ENCODE results near the gene KLB. TPM values are rescaled to one million over a fixed set of nuclear protein-coding genes. Genes with fewer than 3 reads are reported as not detected.

Gene KLB
- total and polyA plus RNA-seq, 2 of the 4 experiments (the other 2 are of a cell fraction) = not detected

DNA sequence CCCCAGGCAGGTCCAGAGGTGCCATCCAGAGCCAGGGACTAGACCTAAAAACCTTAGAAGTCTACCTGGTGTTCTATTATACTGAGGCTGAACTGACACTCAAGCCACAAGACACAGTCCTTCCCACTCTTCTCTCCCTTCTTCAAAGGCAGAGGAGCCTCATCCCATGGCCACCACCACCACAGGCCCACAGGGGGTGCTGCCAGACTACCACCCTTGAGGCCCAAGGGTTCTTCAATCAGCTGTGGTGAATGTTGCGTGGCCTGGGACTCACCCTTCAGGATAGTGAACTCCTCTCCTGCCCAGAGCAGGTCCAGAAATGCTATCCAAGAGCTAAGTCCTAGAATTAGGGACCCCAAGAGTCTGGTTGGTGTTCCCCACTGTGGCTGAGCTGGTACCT lies 23.0 kb upstream of the KLB start:
- no peaks in the 10 kb centered on the region for H3K9me3 ChIP-seq (ENCODE audit: control insufficient read depth, insufficient read depth, low read length)
- CTCF ChIA-PET = no interaction called here
- no peak overlapping the region for H3K18ac ChIP-seq (ENCODE audit: low read depth, low read length)
- dilution Hi-C loops (cut with HindIII; ENCODE audit: low sequenced_read_pairs, unreplicated experiment) (no loop called here), in situ Hi-C loops (cut with MboI; ENCODE audit: low sequenced_read_pairs) (no loop called here), intact Hi-C loops (cut with micrococcal nuclease) (no loop called here)
- no peak overlapping the region for H2BK120ac ChIP-seq (ENCODE audit: low read depth, low read length)
- no peak overlapping the region for H4K91ac ChIP-seq (ENCODE audit: insufficient read depth, low read depth, low read length)
- no peak overlapping the region for H2BK15ac ChIP-seq (ENCODE audit: low read depth, low read length)
- no peak overlapping the region for H2BK20ac ChIP-seq (ENCODE audit: low read depth, low read length)
- no peak overlapping the region for H3K4ac ChIP-seq (ENCODE audit: low read depth, low read length)
- H3K79me1 ChIP-seq (ENCODE audit: low read depth in 1 of 2, low read length in 2 of 2) = no peaks in the 10 kb centered on the region
- H3K14ac ChIP-seq (replicated peaks; ENCODE audit: low read depth, low read length) = no peak overlapping the region
- no peak overlapping the region for H3K27ac ChIP-seq (ENCODE audit: insufficient read depth, low read length)
- H3K4me3 ChIP-seq (ENCODE audit: insufficient read depth, low read depth, low read length) = no peak overlapping the region
- no TSS peak for BruUV-seq (replicated peaks)
- H3K4me1 ChIP-seq (ENCODE audit: control insufficient read depth, insufficient read depth, low read length) = no peaks in the 10 kb centered on the region
- no peak overlapping the region for H3K23ac ChIP-seq (ENCODE audit: low read depth, low read length)
- H3K9me1 ChIP-seq (ENCODE audit: insufficient read depth, low read length) = no peaks in the 10 kb centered on the region
- H4K5ac ChIP-seq (ENCODE audit: low read depth, low read length) = no peak overlapping the region
- H2AFZ ChIP-seq (replicated peaks; ENCODE audit: low read length, poor library complexity) = no peak overlapping the region
- H2AK5ac ChIP-seq (ENCODE audit: low read depth, low read length) = no peak overlapping the region
- ATAC-seq (ENCODE audit: low read depth) (no peak), DNase-seq (no peak)
- H3K36me3 ChIP-seq (ENCODE audit: control insufficient read depth, insufficient read depth, low read length) = no peaks in the 10 kb centered on the region
- H2AK9ac ChIP-seq (replicated peaks; ENCODE audit: low read depth, low read length, poor library complexity) = no peak overlapping the region
- POLR2A ChIA-PET (ENCODE audit: unreplicated experiment) = no interaction called here
- WGBS, 2 experiments (ENCODE audit: extremely low coverage in 2 of 2, insufficient read length in 1 of 2) = no CpG with 5 or more reads among the region's 1 CpG
- no peak overlapping the region for H2BK5ac ChIP-seq (ENCODE audit: low read depth, low read length, poor library complexity, severe bottlenecking)
- H3K27me3 ChIP-seq (ENCODE audit: control insufficient read depth, insufficient read depth, low read length) = peaks cover 10% of the 10 kb centered on the region
- no peak overlapping the region for H3K56ac ChIP-seq (ENCODE audit: extremely low read depth, insufficient read depth, low read length)
- H3K4me2 ChIP-seq (ENCODE audit: low read depth, low read length) = no peak overlapping the region
- no peak for TF ChIP-seq FOS (IDR thresholded peaks at IDR 0.05; ENCODE audit: low read depth, low read length)
- no peak for TF ChIP-seq RCOR1 (IDR thresholded peaks at IDR 0.05; ENCODE audit: insufficient replicate concordance, low read length)
- no peak for TF ChIP-seq RFX5 (IDR thresholded peaks at IDR 0.05; ENCODE audit: low read depth, low read length)
- no peak for TF ChIP-seq SMC3 (IDR thresholded peaks at IDR 0.05; ENCODE audit: low read depth, low read length)
- no peak for TF ChIP-seq CHD1 (IDR thresholded peaks at IDR 0.05; ENCODE audit: low read depth, low read length)
- TF ChIP-seq RAD21 (IDR thresholded peaks at IDR 0.05; ENCODE audit: low read length) = no peak
- TF ChIP-seq CEBPB (IDR thresholded peaks at IDR 0.05; ENCODE audit: low read depth, low read length) = no peak
- TF ChIP-seq, protein P1, sequence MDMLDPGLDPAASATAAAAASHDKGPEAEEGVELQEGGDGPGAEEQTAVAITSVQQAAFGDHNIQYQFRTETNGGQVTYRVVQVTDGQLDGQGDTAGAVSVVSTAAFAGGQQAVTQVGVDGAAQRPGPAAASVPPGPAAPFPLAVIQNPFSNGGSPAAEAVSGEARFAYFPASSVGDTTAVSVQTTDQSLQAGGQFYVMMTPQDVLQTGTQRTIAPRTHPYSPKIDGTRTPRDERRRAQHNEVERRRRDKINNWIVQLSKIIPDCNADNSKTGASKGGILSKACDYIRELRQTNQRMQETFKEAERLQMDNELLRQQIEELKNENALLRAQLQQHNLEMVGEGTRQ (IDR thresholded peaks at IDR 0.05; ENCODE audit: low read depth, low read length) = no peak
- no peak for TF ChIP-seq MAZ (IDR thresholded peaks at IDR 0.05; ENCODE audit: borderline replicate concordance, low read depth, low read length)
- TF ChIP-seq, protein P2, sequence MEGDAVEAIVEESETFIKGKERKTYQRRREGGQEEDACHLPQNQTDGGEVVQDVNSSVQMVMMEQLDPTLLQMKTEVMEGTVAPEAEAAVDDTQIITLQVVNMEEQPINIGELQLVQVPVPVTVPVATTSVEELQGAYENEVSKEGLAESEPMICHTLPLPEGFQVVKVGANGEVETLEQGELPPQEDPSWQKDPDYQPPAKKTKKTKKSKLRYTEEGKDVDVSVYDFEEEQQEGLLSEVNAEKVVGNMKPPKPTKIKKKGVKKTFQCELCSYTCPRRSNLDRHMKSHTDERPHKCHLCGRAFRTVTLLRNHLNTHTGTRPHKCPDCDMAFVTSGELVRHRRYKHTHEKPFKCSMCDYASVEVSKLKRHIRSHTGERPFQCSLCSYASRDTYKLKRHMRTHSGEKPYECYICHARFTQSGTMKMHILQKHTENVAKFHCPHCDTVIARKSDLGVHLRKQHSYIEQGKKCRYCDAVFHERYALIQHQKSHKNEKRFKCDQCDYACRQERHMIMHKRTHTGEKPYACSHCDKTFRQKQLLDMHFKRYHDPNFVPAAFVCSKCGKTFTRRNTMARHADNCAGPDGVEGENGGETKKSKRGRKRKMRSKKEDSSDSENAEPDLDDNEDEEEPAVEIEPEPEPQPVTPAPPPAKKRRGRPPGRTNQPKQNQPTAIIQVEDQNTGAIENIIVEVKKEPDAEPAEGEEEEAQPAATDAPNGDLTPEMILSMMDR (conservative IDR thresholded peaks at IDR 0.05; ENCODE audit: low read depth, low read length) = no peak
- TF ChIP-seq, protein P3, sequence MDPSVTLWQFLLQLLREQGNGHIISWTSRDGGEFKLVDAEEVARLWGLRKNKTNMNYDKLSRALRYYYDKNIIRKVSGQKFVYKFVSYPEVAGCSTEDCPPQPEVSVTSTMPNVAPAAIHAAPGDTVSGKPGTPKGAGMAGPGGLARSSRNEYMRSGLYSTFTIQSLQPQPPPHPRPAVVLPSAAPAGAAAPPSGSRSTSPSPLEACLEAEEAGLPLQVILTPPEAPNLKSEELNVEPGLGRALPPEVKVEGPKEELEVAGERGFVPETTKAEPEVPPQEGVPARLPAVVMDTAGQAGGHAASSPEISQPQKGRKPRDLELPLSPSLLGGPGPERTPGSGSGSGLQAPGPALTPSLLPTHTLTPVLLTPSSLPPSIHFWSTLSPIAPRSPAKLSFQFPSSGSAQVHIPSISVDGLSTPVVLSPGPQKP (IDR thresholded peaks at IDR 0.05; ENCODE audit: borderline replicate concordance, low read depth, low read length) = no peak
- no peaks in the 10 kb centered on the region for H4K20me1 ChIP-seq (ENCODE audit: insufficient read depth, low read length)
- no peak overlapping the region for H3K9ac ChIP-seq (ENCODE audit: low read depth, low read length)
- no peak overlapping the region for H4K8ac ChIP-seq (ENCODE audit: low read depth in 2 of 2, low read length in 2 of 2)
